H1 (cell line): Measurements from ENCODE around the gene LBHD1.

Experiments
- ATF2 ChIP-seq: IDR thresholded peaks from 2 replicates; pipeline ENCODE4 v1.6.1; 2012; ENCODE audit warnings: low read length, inconsistent platforms
- BCL11A ChIP-seq, 2 experiments: IDR thresholded peaks; one replicate each; pipeline ENCODE4 v1.6.1; 2011; ENCODE audit warnings: low read depth in 2 of 2, low read length in 2 of 2, mild to moderate bottlenecking in 2 of 2
- CHD2 ChIP-seq: IDR thresholded peaks from 2 replicates; pipeline ENCODE4 v1.6.1; 2012; ENCODE audit warnings: low read length, improper control_type of control experiment
- CREB1 ChIP-seq: IDR thresholded peaks from 2 replicates; pipeline ENCODE4 v1.6.1; 2012; ENCODE audit warnings: inconsistent platforms
- CTCF ChIP-seq, 3 experiments: IDR thresholded peaks; 1 replicate in 2 of 3; 2 replicates in 1 of 3; pipeline versions ENCODE4 v1.5.1 to v1.6.1; 2011; ENCODE audit warnings: low read length in 3 of 3, mild to moderate bottlenecking in 3 of 3, inconsistent platforms in 2 of 3, low read depth in 1 of 3, moderate library complexity in 1 of 3; ENCODE audit not compliant: insufficient read depth in 1 of 3; ENCODE audit errors: control extremely low read depth in 1 of 3
- HDAC2 ChIP-seq, 2 experiments: fragments of 300-600 bp in 1 of 2; sonication (generic) in 1 of 2; IDR thresholded peaks; 2 replicates each; pipeline ENCODE4 v1.6.1; 2011 to 2012; ENCODE audit warnings: low read depth in 2 of 2, low read length in 2 of 2, mild to moderate bottlenecking in 2 of 2, moderate library complexity in 2 of 2, borderline replicate concordance in 1 of 2, inconsistent platforms in 1 of 2
- MAFK ChIP-seq: IDR thresholded peaks from 2 replicates; pipeline ENCODE4 v1.6.1; 2012; ENCODE audit warnings: low read depth, mild to moderate bottlenecking, improper control_type of control experiment, low read length
- POLR2A ChIP-seq, 2 experiments: IDR thresholded peaks; 1 replicate in 1 of 2; 2 replicates in 1 of 2; pipeline ENCODE4 v1.6.1; 2011; ENCODE audit warnings: low read depth in 2 of 2, low read length in 2 of 2, mild to moderate bottlenecking in 2 of 2; ENCODE audit errors: control extremely low read depth in 1 of 2
- POLR2AphosphoS5 ChIP-seq: IDR thresholded peaks from 2 replicates; pipeline ENCODE4 v1.6.1; 2011; ENCODE audit warnings: low read depth, low read length
- USF2 ChIP-seq: IDR thresholded peaks from 2 replicates; pipeline ENCODE4 v1.6.1; 2011; ENCODE audit warnings: low read length, improper control_type of control experiment

- TF ChIP-seq CTCF (IDR thresholded peaks at IDR 0.05; ENCODE audit: control extremely low read depth in 1 of 3, insufficient read depth in 1 of 3, low read depth in 1 of 3, low read length in 3 of 3) = no peak
- no peak for TF ChIP-seq USF2
- TF ChIP-seq BCL11A (IDR thresholded peaks at IDR 0.05; ENCODE audit: low read depth in 2 of 2, low read length in 2 of 2) = no peak
- TF ChIP-seq MAFK = no peak
- no peak for TF ChIP-seq CREB1
- TF ChIP-seq POLR2A (IDR thresholded peaks at IDR 0.05; ENCODE audit: control extremely low read depth in 1 of 2, low read depth in 2 of 2, low read length in 2 of 2) = no peak
- no peak for TF ChIP-seq POLR2AphosphoS5
- no peak for TF ChIP-seq CHD2
- TF ChIP-seq ATF2 = no peak
- no peak for TF ChIP-seq HDAC2 (IDR thresholded peaks at IDR 0.05; ENCODE audit: borderline replicate concordance in 1 of 2, low read depth in 2 of 2, low read length in 2 of 2)
These were observed 10.5 kb upstream of the LBHD1 start for GRCh38 chr11:62682518-62682917.
